ENCODE data around the gene PKD1L1.

- no peak for TF ChIP-seq CTCF (IDR thresholded peaks at IDR 0.05)
- no peak for TF ChIP-seq EP300 (IDR thresholded peaks at IDR 0.05)
- no peak for TF ChIP-seq POLR2A (IDR thresholded peaks at IDR 0.05)
- no peak for TF ChIP-seq POLR2AphosphoS5 (IDR thresholded peaks at IDR 0.05)
These were observed 44.2 kb upstream of the PKD1L1 start for GRCh38 chr7:47992446-47992845.

All from sigmoid colon (tissue), 4 donors.